Endothelial cell of umbilical vein (primary cell): ENCODE measurements around the gene HECTD3.

Source experiments
- GATA2 ChIP-seq: IDR thresholded peaks from 2 replicates; pipeline ENCODE4 v1.7.0; 2011; ENCODE audit warnings: low read depth, mild to moderate bottlenecking, moderate library complexity, mixed read lengths, low read length; ENCODE audit not compliant: insufficient read length, insufficient read depth
- MYC ChIP-seq: IDR thresholded peaks from one replicate; pipeline ENCODE4 v1.6.1; 2011; ENCODE audit warnings: mild to moderate bottlenecking, low read depth, low read length
- POLR2AphosphoS5 ChIP-seq: IDR thresholded peaks from 2 replicates; pipeline ENCODE4 v1.6.1; 2012; ENCODE audit warnings: low read depth, mild to moderate bottlenecking, control low read depth, low read length, moderate library complexity; ENCODE audit not compliant: insufficient read depth

DNA sequence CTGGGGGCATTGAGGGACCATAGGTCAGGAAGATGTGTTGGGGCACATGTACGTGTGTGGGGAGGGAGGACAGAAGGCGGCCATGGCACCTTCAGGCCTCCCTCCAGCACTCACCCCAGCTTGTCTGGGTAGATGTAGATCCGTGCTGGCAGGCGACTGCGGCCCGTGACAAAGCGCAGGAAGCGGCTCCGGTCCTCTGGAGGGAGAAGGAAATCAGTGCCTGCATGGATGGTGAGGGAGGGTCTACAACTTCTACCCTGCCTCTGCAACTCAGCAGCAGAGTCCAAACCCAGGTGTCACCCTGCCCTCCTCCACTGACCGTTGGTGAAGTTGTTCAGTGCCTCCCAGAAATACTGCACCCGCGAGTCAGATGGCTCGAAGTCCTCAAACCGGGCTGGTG is 7.4 kb downstream of the HECTD3 start:
- TF ChIP-seq GATA2, result no peak
- TF ChIP-seq MYC, result no peak
- TF ChIP-seq POLR2AphosphoS5, result no peak
